HG02763 (cell line): ENCODE measurements around the gene TMEM229B.

Source experiments
- ATAC-seq: cut with Tn5 transposase; IDR thresholded peaks from one replicate; pipeline ENCODE4 v1.9.1; 2021; ENCODE audit warnings: mild to moderate bottlenecking, moderate library complexity; ENCODE audit not compliant: unreplicated experiment

Gene TMEM229B

GRCh38 chr14:67515386-67516079, 27.0 kb upstream of the TMEM229B start:
- no peak for ATAC-seq

- no peak for ATAC-seq
Measured at GRCh38 chr14:67514650-67515385, 26.3 kb upstream of the TMEM229B start.

- no peak for ATAC-seq
Measured at GRCh38 chr14:67514203-67514607, 25.7 kb upstream of the TMEM229B start.

- no peak for ATAC-seq
Measured at GRCh38 chr14:67513631-67514108, 25.1 kb upstream of the TMEM229B start.

- no peak for ATAC-seq
Measured at GRCh38 chr14:67512463-67513310, 24.2 kb upstream of the TMEM229B start.

- no peak for ATAC-seq
Measured at GRCh38 chr14:67510836-67511235, 22.3 kb upstream of the TMEM229B start.

GRCh38 chr14:67510121-67510520, 21.6 kb upstream of the TMEM229B start:
- ATAC-seq: no peak

- no peak for ATAC-seq
Measured at GRCh38 chr14:67508956-67509355, 20.4 kb upstream of the TMEM229B start.

- no peak for ATAC-seq
Measured at GRCh38 chr14:67505254-67505653, 16.7 kb upstream of the TMEM229B start.

- ATAC-seq: no peak
Measured at GRCh38 chr14:67503331-67503730, 14.8 kb upstream of the TMEM229B start.

- no peak for ATAC-seq
Measured at GRCh38 chr14:67502867-67503266, 14.3 kb upstream of the TMEM229B start.

- ATAC-seq: no peak
Measured at GRCh38 chr14:67501670-67502069, 13.1 kb upstream of the TMEM229B start.

GRCh38 chr14:67500981-67501380, 12.5 kb upstream of the TMEM229B start:
- no peak for ATAC-seq

GRCh38 chr14:67497716-67498115, 9.2 kb upstream of the TMEM229B start:
- ATAC-seq: no peak

GRCh38 chr14:67497216-67497615, 8.7 kb upstream of the TMEM229B start:
- no peak for ATAC-seq

- no peak for ATAC-seq
Measured at GRCh38 chr14:67495827-67496226, 7.3 kb upstream of the TMEM229B start.

- no peak for ATAC-seq
Measured at GRCh38 chr14:67493092-67493717, 4.7 kb upstream of the TMEM229B start.

GRCh38 chr14:67492538-67492937, 4.0 kb upstream of the TMEM229B start:
- no peak for ATAC-seq

GRCh38 chr14:67491741-67492507, 3.4 kb upstream of the TMEM229B start:
- ATAC-seq: no peak

GRCh38 chr14:67491285-67491684, 2.8 kb upstream of the TMEM229B start:
- no peak for ATAC-seq
